Astrocyte (in vitro differentiated cells and primary cell): ENCODE results near the gene GART. TPM values are rescaled to one million over a fixed set of nuclear protein-coding genes. Genes with fewer than 3 reads are reported as not detected.

Source experiments
- DNase-seq: peaks from one replicate; pipeline ENCODE4 v3.0.0-alpha.2; 2010; ENCODE audit warnings: low read depth
- FAIRE-seq: peaks from 2 replicates; lab custom pipeline; 2011; peaks lifted over from hg19 to GRCh38; lab: Jason Lieb, UNC
- H2AFZ ChIP-seq: 2 replicates; pipeline ENCODE4 v1.6.0; 2012; ENCODE audit warnings: low read depth, low read length, inconsistent platforms
- H3K27ac ChIP-seq: 2 replicates; pipeline ENCODE4 v1.5.1; 2011; ENCODE audit warnings: low read depth, low read length, inconsistent platforms
- H3K27me3 ChIP-seq: 2 replicates; pipeline ENCODE4 v1.6.0; 2011; ENCODE audit warnings: low read length, inconsistent platforms; ENCODE audit not compliant: insufficient read depth
- H3K36me3 ChIP-seq: 2 replicates; pipeline ENCODE4 v1.5.1; 2011; ENCODE audit warnings: low read length, inconsistent platforms; ENCODE audit not compliant: insufficient read depth
- H3K4me1 ChIP-seq: 2 replicates; pipeline ENCODE4 v1.5.1; 2011; ENCODE audit warnings: low read length, inconsistent platforms; ENCODE audit not compliant: insufficient read depth
- H3K4me2 ChIP-seq: 2 replicates; pipeline ENCODE4 v1.6.0; 2012; ENCODE audit warnings: low read length, inconsistent platforms
- H3K4me3 ChIP-seq: 2 replicates; pipeline ENCODE4 v1.5.1; 2011; ENCODE audit warnings: low read depth, mild to moderate bottlenecking, low read length, inconsistent platforms; ENCODE audit not compliant: insufficient read depth
- H3K79me2 ChIP-seq: 2 replicates; pipeline ENCODE4 v1.6.0; 2012; ENCODE audit warnings: mild to moderate bottlenecking, low read length, inconsistent platforms; ENCODE audit not compliant: insufficient read depth
- H3K9ac ChIP-seq: 2 replicates; pipeline ENCODE4 v1.6.0; 2012; ENCODE audit warnings: mild to moderate bottlenecking, low read length, inconsistent platforms
- H3K9me3 ChIP-seq: 2 replicates; pipeline ENCODE4 v1.5.1; 2012; ENCODE audit warnings: low read depth, mild to moderate bottlenecking, low read length, inconsistent platforms; ENCODE audit not compliant: insufficient read depth
- H4K20me1 ChIP-seq: 2 replicates; pipeline ENCODE4 v1.6.0; 2012; ENCODE audit warnings: low read length, inconsistent platforms; ENCODE audit not compliant: insufficient read depth
- H3K27ac Mint-ChIP-seq: one replicate; pipeline ENCODE4 v1.8.0; 2021; ENCODE audit warnings: mild to moderate bottlenecking, mixed read lengths; ENCODE audit not compliant: unreplicated experiment
- H3K27me3 Mint-ChIP-seq: one replicate; pipeline ENCODE4 v1.8.0; 2021; ENCODE audit warnings: low read depth, mixed read lengths; ENCODE audit not compliant: unreplicated experiment
- H3K36me3 Mint-ChIP-seq: one replicate; pipeline ENCODE4 v1.8.0; 2021; ENCODE audit warnings: low read depth, mixed read lengths; ENCODE audit not compliant: unreplicated experiment
- H3K4me1 Mint-ChIP-seq: one replicate; pipeline ENCODE4 v1.8.0; 2021; ENCODE audit warnings: low read depth, mixed read lengths; ENCODE audit not compliant: unreplicated experiment
- H3K4me3 Mint-ChIP-seq: one replicate; pipeline ENCODE4 v1.8.0; 2021; ENCODE audit warnings: mild to moderate bottlenecking, moderate library complexity, mixed read lengths; ENCODE audit not compliant: unreplicated experiment
- H3K9me3 Mint-ChIP-seq: one replicate; pipeline ENCODE4 v1.8.0; 2021; ENCODE audit warnings: mild to moderate bottlenecking, mixed read lengths; ENCODE audit not compliant: unreplicated experiment
- CTCF ChIP-seq: IDR thresholded peaks from 2 replicates; pipeline ENCODE4 v1.5.1; 2011; ENCODE audit warnings: low read depth, mild to moderate bottlenecking, inconsistent platforms, low read length, moderate library complexity; ENCODE audit not compliant: insufficient read depth
- EZH2 ChIP-seq: IDR thresholded peaks from 2 replicates; pipeline ENCODE4 v1.6.1; 2012; ENCODE audit warnings: mild to moderate bottlenecking, low read length, inconsistent platforms; ENCODE audit not compliant: insufficient read depth
- total RNA-seq: library from RNA; stranded (reverse); gene quantifications from 2 replicates; pipeline ENCODE4 v1.2.1, GENCODE V29; 2021

Gene GART
- total RNA-seq, 1 donor from 2014 or later: 99.5 TPM

GRCh38 chr21:33550772-33551660 lies 9.1 kb upstream of the GART start:
- Histone ChIP-seq H2AFZ (no peak overlapping the region), H3K27me3 (no peaks in the 10 kb centered on the region), H3K4me1 (no peaks in the 10 kb centered on the region), H3K4me2 (no peak overlapping the region), H3K36me3 (peaks cover 72% of the 10 kb centered on the region), H3K79me2 (peaks cover 99% of the 10 kb centered on the region), H3K27ac (no peak overlapping the region), H3K9ac (no peak overlapping the region), H3K4me3 (no peak overlapping the region), H3K9me3 (no peaks in the 10 kb centered on the region), H4K20me1 (peaks cover 99% of the 10 kb centered on the region)
- no peak for TF ChIP-seq EZH2
- TF ChIP-seq CTCF: no peak
- DNase-seq (no peak), FAIRE-seq (no peak)
- Mint-ChIP-seq H3K9me3 (no peaks in the 10 kb centered on the region), H3K27ac (no peak overlapping the region), H3K36me3 (peaks cover 29% of the 10 kb centered on the region), H3K4me1 (peaks cover 2% of the 10 kb centered on the region), H3K4me3 (no peak overlapping the region), H3K27me3 (no peaks in the 10 kb centered on the region)

- peaks cover 99% of the 10 kb centered on the region for H3K79me2 ChIP-seq
- no peaks in the 10 kb centered on the region for H3K27me3 Mint-ChIP-seq
- no peak overlapping the region for H3K27ac ChIP-seq
- H3K4me3 ChIP-seq: no peak overlapping the region
- no peak for TF ChIP-seq EZH2
- no peak for TF ChIP-seq CTCF
- H4K20me1 ChIP-seq: peaks cover 99% of the 10 kb centered on the region
- H2AFZ ChIP-seq: no peak overlapping the region
- H3K4me2 ChIP-seq: no peak overlapping the region
- DNase-seq (no peak), FAIRE-seq (no peak)
- no peaks in the 10 kb centered on the region for H3K9me3 Mint-ChIP-seq
- no peak overlapping the region for H3K4me3 Mint-ChIP-seq
- H3K4me1 Mint-ChIP-seq: no peaks in the 10 kb centered on the region
- no peak overlapping the region for H3K9ac ChIP-seq
- no peaks in the 10 kb centered on the region for H3K9me3 ChIP-seq
- no peak overlapping the region for H3K27ac Mint-ChIP-seq
- peaks cover 27% of the 10 kb centered on the region for H3K36me3 Mint-ChIP-seq
- peaks cover 5% of the 10 kb centered on the region for H3K4me1 ChIP-seq
- peaks cover 63% of the 10 kb centered on the region for H3K36me3 ChIP-seq
- H3K27me3 ChIP-seq: no peaks in the 10 kb centered on the region
Measured at GRCh38 chr21:33549848-33550771, 8.2 kb upstream of the GART start.
